ENCODE measurements around the gene SNX14. TPM values are rescaled to one million over a fixed set of nuclear protein-coding genes. Genes with fewer than 3 reads are reported as not detected.

Gene SNX14
- total RNA-seq, 5 donors from 2014 or later (not counting 1 experiment from before 2014, with no cell fraction given): 46.3 to 63.3 (median 53.7) TPM

DNA sequence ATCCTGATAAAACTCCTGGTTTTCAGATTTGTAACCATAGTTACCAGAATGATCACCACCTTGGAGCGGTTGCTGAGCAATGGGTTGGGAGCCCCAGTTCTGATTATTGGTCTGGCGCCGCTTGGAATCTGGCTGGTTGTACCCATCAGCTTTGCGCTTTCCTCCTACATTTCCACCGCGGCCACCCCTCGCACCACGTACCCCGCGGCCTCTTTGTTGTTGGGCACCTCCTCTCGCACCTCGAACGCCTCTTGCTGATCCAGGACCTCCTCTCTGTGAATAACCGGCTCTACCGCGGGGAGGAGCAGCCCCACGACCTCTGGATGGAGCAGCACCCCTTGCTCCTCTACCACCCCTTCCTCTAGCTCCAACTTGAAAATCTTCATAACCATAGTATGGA, 21.1 kb upstream of the SNX14 start:
- H3K9me3 ChIP-seq: no peaks in the 10 kb centered on the region
- Mint-ChIP-seq H3K4me3 (no peak overlapping the region), H3K27me3 (no peaks in the 10 kb centered on the region), H3K27ac (no peak overlapping the region), H3K36me3 (peaks cover 49% of the 10 kb centered on the region), H3K4me1 (peaks cover 7 to 16% (median 15%) of the 10 kb centered on the region in 3 donors), H3K9me3 (no peaks in the 10 kb centered on the region)
- no peak for DNase-seq
- ChIA-PET CTCF (no interaction called here), POLR2A (no interaction called here)
- 98% methylated on average over 14 of the region's 17 CpGs for WGBS (ENCODE audit: insufficient coverage)
- no peak for ATAC-seq (replicated peaks in 1 of 4)
- H3K4me3 ChIP-seq (ENCODE audit: control insufficient read depth in 1 of 2, extremely low read depth in 1 of 2, low read length in 1 of 2): no peak overlapping the region
- no peaks in the 10 kb centered on the region for H3K4me1 ChIP-seq (ENCODE audit: control insufficient read depth in 1 of 2, extremely low read depth in 1 of 2, insufficient read depth in 2 of 2, low read length in 2 of 2)
- no peaks in the 10 kb centered on the region for H3K27me3 ChIP-seq (replicated peaks in 1 of 2; ENCODE audit: control insufficient read depth in 2 of 2, extremely low read depth in 1 of 2, insufficient read depth in 2 of 2, low read length in 1 of 2)
- peaks cover 5 to 88% of the 10 kb centered on the region in 2 donors for H3K36me3 ChIP-seq (ENCODE audit: control insufficient read depth in 2 of 2, extremely low read depth in 1 of 2, insufficient read depth in 1 of 2, low read length in 1 of 2)
- H3K27ac ChIP-seq (ENCODE audit: low read length): no peak overlapping the region

DNA sequence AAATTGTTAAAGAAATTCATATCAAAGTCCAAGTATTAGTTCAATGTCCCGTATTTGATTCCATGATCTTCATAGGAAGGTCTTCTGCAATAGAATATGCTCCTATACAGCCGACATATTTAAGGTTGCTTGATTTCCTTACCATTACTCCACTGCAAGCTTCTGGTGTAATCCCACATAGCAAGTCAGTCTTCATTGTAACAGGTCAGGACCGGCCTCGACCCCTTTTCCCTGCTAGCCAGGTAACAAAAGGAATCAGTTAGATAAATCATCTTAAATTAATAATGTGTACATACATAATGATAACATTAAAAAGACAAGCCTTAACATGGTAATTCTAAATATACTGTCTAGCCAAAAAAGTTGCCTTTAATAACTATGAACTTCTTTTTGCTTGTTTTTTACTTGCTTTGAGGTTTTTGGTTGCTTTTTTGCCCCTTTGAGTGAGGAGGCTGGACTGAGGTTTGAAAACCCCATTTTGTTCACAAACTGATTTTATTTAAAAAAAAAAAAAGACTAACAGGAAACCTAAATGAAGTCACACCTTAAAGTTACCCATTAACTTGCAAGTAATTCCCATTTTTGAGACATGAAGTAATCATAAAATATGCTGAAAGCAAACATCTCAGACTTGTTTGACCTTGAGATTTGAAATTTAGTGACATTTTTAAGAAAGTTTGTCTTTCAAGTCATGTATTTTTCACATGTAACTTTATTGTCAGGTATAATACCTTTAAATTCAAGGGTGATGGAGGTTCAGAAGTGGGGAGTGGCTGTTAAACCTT, 19.2 kb upstream of the SNX14 start:
- Histone ChIP-seq H3K27me3 (replicated peaks in 1 of 2; ENCODE audit: control insufficient read depth in 2 of 2, extremely low read depth in 1 of 2, insufficient read depth in 2 of 2, low read length in 1 of 2) (no peaks in the 10 kb centered on the region), H3K9me3 (no peaks in the 10 kb centered on the region), H3K4me1 (ENCODE audit: control insufficient read depth in 1 of 2, extremely low read depth in 1 of 2, insufficient read depth in 2 of 2, low read length in 2 of 2) (no peaks in the 10 kb centered on the region), H3K4me3 (ENCODE audit: control insufficient read depth in 1 of 2, extremely low read depth in 1 of 2, low read length in 1 of 2) (no peak overlapping the region), H3K27ac (ENCODE audit: low read length) (no peak overlapping the region), H3K36me3 (ENCODE audit: control insufficient read depth in 2 of 2, extremely low read depth in 1 of 2, insufficient read depth in 1 of 2, low read length in 1 of 2) (peaks cover 5 to 71% of the 10 kb centered on the region in 2 donors)
- Mint-ChIP-seq H3K4me1 (peaks cover 6 to 9% (median 7%) of the 10 kb centered on the region in 3 donors), H3K27me3 (no peaks in the 10 kb centered on the region), H3K36me3 (peaks cover 38% of the 10 kb centered on the region), H3K27ac (peak overlapping the region in 1 of 2 donors; percentile 6), H3K9me3 (no peaks in the 10 kb centered on the region), H3K4me3 (no peak overlapping the region)
- ChIA-PET POLR2A (no interaction called here), CTCF (no interaction called here)
- ATAC-seq (replicated peaks in 1 of 4) (no peak), DNase-seq (no peak)
- WGBS (ENCODE audit: insufficient coverage): 100% methylated on average over 1 of the region's 4 CpGs

DNA sequence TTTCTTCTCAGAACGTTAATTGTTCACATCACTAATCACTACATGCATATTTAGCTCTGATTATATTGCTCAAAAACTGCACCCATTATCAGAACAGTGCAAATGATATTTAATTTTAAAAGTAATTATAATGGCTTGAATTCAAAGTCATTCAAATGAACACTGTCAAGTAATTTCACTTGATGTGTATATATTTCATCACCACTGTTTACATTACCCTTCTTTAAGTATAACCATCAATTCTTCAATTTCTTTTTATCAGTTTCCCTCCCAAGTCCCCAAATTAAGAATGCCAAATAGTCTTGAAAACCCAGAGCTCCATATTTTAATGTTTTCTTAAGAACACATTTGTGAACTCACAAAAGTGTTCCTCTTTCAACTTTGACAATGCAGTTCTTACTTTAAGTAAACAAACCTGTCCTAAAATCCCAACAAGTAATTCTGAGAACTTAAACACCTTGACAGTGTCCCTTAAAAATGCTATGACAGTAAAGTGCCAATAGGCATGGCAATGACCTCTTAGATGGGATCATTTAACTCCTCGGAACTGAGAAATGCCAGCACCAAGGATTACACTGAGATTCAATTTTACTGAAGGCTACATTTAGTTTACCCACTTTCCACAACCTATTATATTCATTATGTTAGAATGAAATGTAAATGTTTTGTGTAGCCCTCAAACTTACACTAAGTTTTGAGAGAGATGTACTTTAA, 16.7 kb upstream of the SNX14 start:
- H3K4me1 Mint-ChIP-seq: peaks cover 5 to 9% (median 7%) of the 10 kb centered on the region in 3 donors
- peak overlapping the region in 1 of 2 donors; percentile 69 for H3K27ac Mint-ChIP-seq
- WGBS (ENCODE audit: insufficient coverage): no CpG with 5 or more reads among the region's 2 CpGs
- POLR2A ChIA-PET: interaction anchor here in 1 of 2 donors (1.4 kb wide), 1 partner anchor 68 kb away, joined by 4 read pairs; no protein-coding TSS in a partner anchor
- no peaks in the 10 kb centered on the region for H3K9me3 Mint-ChIP-seq
- no peaks in the 10 kb centered on the region for H3K4me1 ChIP-seq (ENCODE audit: control insufficient read depth in 1 of 2, extremely low read depth in 1 of 2, insufficient read depth in 2 of 2, low read length in 2 of 2)
- CTCF ChIA-PET: interaction anchor here in 1 of 2 donors (0.6 kb wide), 1 partner anchor 9 kb away, joined by 6 read pairs; no protein-coding TSS in a partner anchor
- H3K9me3 ChIP-seq: no peaks in the 10 kb centered on the region
- no peak overlapping the region for H3K4me3 Mint-ChIP-seq
- no peak overlapping the region for H3K4me3 ChIP-seq (ENCODE audit: control insufficient read depth in 1 of 2, extremely low read depth in 1 of 2, low read length in 1 of 2)
- peaks cover 0 to 50% of the 10 kb centered on the region in 2 donors for H3K36me3 ChIP-seq (ENCODE audit: control insufficient read depth in 2 of 2, extremely low read depth in 1 of 2, insufficient read depth in 1 of 2, low read length in 1 of 2)
- DNase-seq: no peak
- H3K27ac ChIP-seq (ENCODE audit: low read length): no peak overlapping the region
- no peaks in the 10 kb centered on the region for H3K27me3 ChIP-seq (replicated peaks in 1 of 2; ENCODE audit: control insufficient read depth in 2 of 2, extremely low read depth in 1 of 2, insufficient read depth in 2 of 2, low read length in 1 of 2)
- ATAC-seq (replicated peaks in 1 of 4): no peak
- H3K36me3 Mint-ChIP-seq: peaks cover 28% of the 10 kb centered on the region
- no peaks in the 10 kb centered on the region for H3K27me3 Mint-ChIP-seq

DNA sequence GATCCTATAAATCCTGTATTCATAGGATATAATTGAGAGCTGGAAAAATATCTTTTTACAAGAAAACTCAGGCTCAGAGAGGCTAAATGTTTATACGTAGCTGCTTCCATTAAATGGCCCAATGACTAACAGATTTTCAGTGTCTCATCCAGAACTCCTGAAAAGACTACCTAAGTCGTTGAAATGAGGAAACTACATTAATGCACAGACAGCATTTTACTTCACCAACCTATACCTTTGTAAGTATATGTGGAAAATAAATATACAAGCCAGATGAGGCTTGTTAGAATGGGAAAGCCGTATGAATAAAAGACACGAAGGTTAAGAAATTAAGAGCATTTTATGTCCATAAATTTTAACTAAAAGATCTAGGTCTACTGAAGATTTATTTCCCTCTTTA, 8.4 kb upstream of the SNX14 start:
- Histone ChIP-seq H3K27me3 (replicated peaks in 1 of 2; ENCODE audit: control insufficient read depth in 2 of 2, extremely low read depth in 1 of 2, insufficient read depth in 2 of 2, low read length in 1 of 2) (no peaks in the 10 kb centered on the region), H3K9me3 (no peaks in the 10 kb centered on the region), H3K27ac (ENCODE audit: low read length) (no peak overlapping the region), H3K4me3 (ENCODE audit: control insufficient read depth in 1 of 2, extremely low read depth in 1 of 2, low read length in 1 of 2) (no peak overlapping the region), H3K36me3 (ENCODE audit: control insufficient read depth in 2 of 2, extremely low read depth in 1 of 2, insufficient read depth in 1 of 2, low read length in 1 of 2) (no peaks in the 10 kb centered on the region), H3K4me1 (ENCODE audit: control insufficient read depth in 1 of 2, extremely low read depth in 1 of 2, insufficient read depth in 2 of 2, low read length in 2 of 2) (no peaks in the 10 kb centered on the region)
- WGBS (ENCODE audit: insufficient coverage): no CpG with 5 or more reads among the region's 4 CpGs
- H3K27me3 Mint-ChIP-seq: no peaks in the 10 kb centered on the region
- peaks cover 4% of the 10 kb centered on the region for H3K36me3 Mint-ChIP-seq
- no peaks in the 10 kb centered on the region for H3K9me3 Mint-ChIP-seq
- POLR2A ChIA-PET: interaction anchor here in 1 of 2 donors (0.6 kb wide), 2 partner anchors 9 to 102 kb away, joined by 3 read pairs; no protein-coding TSS in a partner anchor
- CTCF ChIA-PET: interaction anchor here in 1 of 2 donors (0.6 kb wide), 1 partner anchor 8 kb away, joined by 6 read pairs; no protein-coding TSS in a partner anchor
- H3K27ac Mint-ChIP-seq: no peak overlapping the region
- DNase-seq: no peak
- peaks cover 0 to 2% (median 0%) of the 10 kb centered on the region in 3 donors for H3K4me1 Mint-ChIP-seq
- no peak overlapping the region for H3K4me3 Mint-ChIP-seq
- no peak for ATAC-seq (replicated peaks in 1 of 4)

DNA sequence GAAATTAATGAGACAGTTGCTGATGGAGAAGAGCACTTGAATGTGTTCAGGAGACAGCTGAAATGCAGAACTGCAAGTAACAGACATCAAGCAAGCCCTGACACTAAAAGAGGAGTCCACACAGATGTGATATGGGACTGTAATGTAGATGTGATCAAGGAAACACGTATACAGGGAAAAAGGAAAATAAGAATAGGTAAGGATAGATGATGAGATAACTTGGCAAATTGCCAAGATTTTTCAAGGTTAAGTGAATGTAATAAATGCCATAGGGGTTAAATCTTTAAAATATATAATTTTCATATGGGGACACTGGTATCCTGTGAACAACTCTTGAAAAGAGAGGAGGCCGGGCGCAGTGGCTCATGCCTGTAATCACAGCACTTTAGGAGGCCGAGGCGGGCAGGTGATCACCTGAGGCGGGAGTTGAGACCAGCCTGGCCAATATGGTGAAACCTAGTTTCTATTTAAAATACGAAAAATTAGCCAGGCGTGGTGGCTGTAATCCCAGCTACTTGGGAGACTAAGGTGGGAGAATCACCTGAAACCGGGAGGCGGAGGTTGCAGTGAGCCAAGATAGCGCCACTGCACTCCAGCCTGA, 7.2 kb upstream of the SNX14 start:
- Histone ChIP-seq H3K9me3 (no peaks in the 10 kb centered on the region), H3K27me3 (replicated peaks in 1 of 2; ENCODE audit: control insufficient read depth in 2 of 2, extremely low read depth in 1 of 2, insufficient read depth in 2 of 2, low read length in 1 of 2) (no peaks in the 10 kb centered on the region), H3K36me3 (ENCODE audit: control insufficient read depth in 2 of 2, extremely low read depth in 1 of 2, insufficient read depth in 1 of 2, low read length in 1 of 2) (no peaks in the 10 kb centered on the region), H3K27ac (ENCODE audit: low read length) (no peak overlapping the region), H3K4me1 (ENCODE audit: control insufficient read depth in 1 of 2, extremely low read depth in 1 of 2, insufficient read depth in 2 of 2, low read length in 2 of 2) (no peaks in the 10 kb centered on the region), H3K4me3 (ENCODE audit: control insufficient read depth in 1 of 2, extremely low read depth in 1 of 2, low read length in 1 of 2) (no peak overlapping the region)
- ATAC-seq (replicated peaks in 1 of 4): no peak
- Mint-ChIP-seq H3K36me3 (peaks cover 4% of the 10 kb centered on the region), H3K9me3 (no peaks in the 10 kb centered on the region), H3K4me3 (no peak overlapping the region), H3K27ac (no peak overlapping the region), H3K4me1 (peaks cover 0 to 2% (median 0%) of the 10 kb centered on the region in 3 donors), H3K27me3 (no peaks in the 10 kb centered on the region)
- peak in 1 of 35 experiments; percentile 14 for DNase-seq
- 100% methylated on average over 8 of the region's 11 CpGs for WGBS (ENCODE audit: insufficient coverage)
- CTCF ChIA-PET: no interaction called here
- POLR2A ChIA-PET: interaction anchor here in 1 of 2 donors (0.8 kb wide), 1 partner anchor 11 kb away, joined by 3 read pairs; no protein-coding TSS in a partner anchor
